ENCODE results near the gene GYG2. TPM values are rescaled to one million over a fixed set of nuclear protein-coding genes. Genes with fewer than 3 reads are reported as not detected.

The GYG2 gene
- total RNA-seq, 1 donor from 2014 or later, result 44.4 TPM

DNA sequence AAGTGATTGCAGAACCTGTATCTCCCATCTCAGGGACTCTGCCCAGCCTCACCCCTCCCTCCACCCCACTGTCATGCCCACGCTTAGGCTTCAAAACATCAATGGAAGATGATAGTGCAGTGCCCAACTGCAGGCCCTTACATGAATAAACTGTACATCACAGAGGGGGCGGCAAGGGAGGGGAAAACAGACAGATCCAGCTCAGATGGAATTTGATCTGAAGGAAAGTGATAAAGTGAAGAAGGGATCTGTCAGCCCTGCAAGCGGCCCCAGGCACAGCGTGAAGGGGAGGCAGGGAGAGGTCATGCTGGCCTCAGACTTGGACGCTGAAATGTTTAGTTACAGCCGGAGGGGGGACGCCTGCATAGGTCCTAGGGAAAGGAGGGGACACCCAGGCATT lies 38.5 kb downstream of the GYG2 start:
- Histone ChIP-seq H3K4me3 (no peak overlapping the region), H3K79me2 (ENCODE audit: low read depth) (no peaks in the 10 kb centered on the region), H3K9me3 (ENCODE audit: low read depth) (no peaks in the 10 kb centered on the region), H2AFZ (replicated peaks) (no peak overlapping the region), H3K36me3 (no peaks in the 10 kb centered on the region), H4K20me1 (ENCODE audit: low read depth) (no peaks in the 10 kb centered on the region), H3K4me2 (no peak overlapping the region), H3K4me1 (no peaks in the 10 kb centered on the region), H3K9ac (no peak overlapping the region), H3F3A (ENCODE audit: low read depth) (no peaks in the 10 kb centered on the region), H3K27me3 (no peaks in the 10 kb centered on the region), H3K27ac (no peak overlapping the region)
- H3K36me3 Mint-ChIP-seq, result peaks cover 56% of the 10 kb centered on the region
- H3K27me3 Mint-ChIP-seq (ENCODE audit: insufficient read depth, low read depth), result peaks cover 2% of the 10 kb centered on the region
- peaks cover 5% of the 10 kb centered on the region for H3K9me3 Mint-ChIP-seq
- TF ChIP-seq EZH2phosphoT487 (IDR thresholded peaks at IDR 0.05) (no peak), CTCF (IDR thresholded peaks at IDR 0.05) (no peak), EZH2 (IDR thresholded peaks at IDR 0.05) (no peak)
- H3K27ac Mint-ChIP-seq, result peak overlapping the region; percentile 18
- DNase-seq (ENCODE audit: low spot score), result no peak
- no peak overlapping the region for H3K4me3 Mint-ChIP-seq
- H3K4me1 Mint-ChIP-seq, result peaks cover 3% of the 10 kb centered on the region

DNA sequence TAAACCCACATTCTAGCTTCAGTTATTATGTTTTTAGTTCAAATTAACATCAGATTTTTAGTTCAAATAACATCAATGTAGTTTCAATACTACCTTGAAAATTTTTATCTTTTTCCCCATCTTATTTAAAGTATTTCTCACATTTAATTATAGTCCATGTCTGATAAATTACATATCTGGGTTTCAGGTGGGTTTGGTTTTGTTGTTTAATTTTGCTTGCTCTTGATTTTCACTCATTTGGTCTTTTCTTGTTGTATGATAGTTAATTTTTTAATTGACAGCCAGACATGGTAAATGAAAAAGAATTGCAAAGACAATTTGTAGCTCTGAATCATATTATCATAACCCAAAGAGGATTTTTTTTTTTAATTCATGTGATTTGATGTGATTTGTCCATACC lies 41.9 kb downstream of the GYG2 start:
- Mint-ChIP-seq H3K27me3 (ENCODE audit: insufficient read depth, low read depth) (peaks cover 3% of the 10 kb centered on the region), H3K4me3 (no peak overlapping the region), H3K4me1 (no peaks in the 10 kb centered on the region), H3K36me3 (peaks cover 57% of the 10 kb centered on the region), H3K27ac (no peak overlapping the region), H3K9me3 (peaks cover 17% of the 10 kb centered on the region)
- no peak overlapping the region for H2AFZ ChIP-seq (replicated peaks)
- H3K4me3 ChIP-seq, result no peak overlapping the region
- H4K20me1 ChIP-seq (ENCODE audit: low read depth), result no peaks in the 10 kb centered on the region
- no peaks in the 10 kb centered on the region for H3K36me3 ChIP-seq
- no peaks in the 10 kb centered on the region for H3K4me1 ChIP-seq
- H3K79me2 ChIP-seq (ENCODE audit: low read depth), result no peaks in the 10 kb centered on the region
- no peak overlapping the region for H3K9ac ChIP-seq
- DNase-seq (ENCODE audit: low spot score), result no peak
- no peaks in the 10 kb centered on the region for H3K9me3 ChIP-seq (ENCODE audit: low read depth)
- no peaks in the 10 kb centered on the region for H3F3A ChIP-seq (ENCODE audit: low read depth)
- no peak overlapping the region for H3K4me2 ChIP-seq
- TF ChIP-seq EZH2 (IDR thresholded peaks at IDR 0.05) (no peak), CTCF (IDR thresholded peaks at IDR 0.05) (no peak), EZH2phosphoT487 (IDR thresholded peaks at IDR 0.05) (no peak)
- no peak overlapping the region for H3K27ac ChIP-seq
- no peaks in the 10 kb centered on the region for H3K27me3 ChIP-seq

GRCh38 chrX:2871831-2872230 lies 43.1 kb downstream of the GYG2 start:
- H3F3A ChIP-seq (ENCODE audit: low read depth), result no peaks in the 10 kb centered on the region
- Mint-ChIP-seq H3K36me3 (peaks cover 60% of the 10 kb centered on the region), H3K4me3 (no peak overlapping the region), H3K9me3 (peaks cover 17% of the 10 kb centered on the region), H3K27ac (no peak overlapping the region), H3K4me1 (no peaks in the 10 kb centered on the region), H3K27me3 (ENCODE audit: insufficient read depth, low read depth) (peaks cover 4% of the 10 kb centered on the region)
- no peak overlapping the region for H3K27ac ChIP-seq
- no peaks in the 10 kb centered on the region for H3K4me1 ChIP-seq
- no peak overlapping the region for H3K4me3 ChIP-seq
- DNase-seq (ENCODE audit: low spot score), result no peak
- TF ChIP-seq EZH2phosphoT487 (IDR thresholded peaks at IDR 0.05) (no peak), EZH2 (IDR thresholded peaks at IDR 0.05) (no peak), CTCF (IDR thresholded peaks at IDR 0.05) (no peak)
- H3K79me2 ChIP-seq (ENCODE audit: low read depth), result no peaks in the 10 kb centered on the region
- H2AFZ ChIP-seq (replicated peaks), result no peak overlapping the region
- H3K9me3 ChIP-seq (ENCODE audit: low read depth), result no peaks in the 10 kb centered on the region
- no peaks in the 10 kb centered on the region for H4K20me1 ChIP-seq (ENCODE audit: low read depth)
- peaks cover 3% of the 10 kb centered on the region for H3K36me3 ChIP-seq
- H3K27me3 ChIP-seq, result no peaks in the 10 kb centered on the region
- H3K9ac ChIP-seq, result no peak overlapping the region
- H3K4me2 ChIP-seq, result no peak overlapping the region

All from neural progenitor cell (in vitro differentiated cells).